ENCODE results near the gene NCS1.

DNA sequence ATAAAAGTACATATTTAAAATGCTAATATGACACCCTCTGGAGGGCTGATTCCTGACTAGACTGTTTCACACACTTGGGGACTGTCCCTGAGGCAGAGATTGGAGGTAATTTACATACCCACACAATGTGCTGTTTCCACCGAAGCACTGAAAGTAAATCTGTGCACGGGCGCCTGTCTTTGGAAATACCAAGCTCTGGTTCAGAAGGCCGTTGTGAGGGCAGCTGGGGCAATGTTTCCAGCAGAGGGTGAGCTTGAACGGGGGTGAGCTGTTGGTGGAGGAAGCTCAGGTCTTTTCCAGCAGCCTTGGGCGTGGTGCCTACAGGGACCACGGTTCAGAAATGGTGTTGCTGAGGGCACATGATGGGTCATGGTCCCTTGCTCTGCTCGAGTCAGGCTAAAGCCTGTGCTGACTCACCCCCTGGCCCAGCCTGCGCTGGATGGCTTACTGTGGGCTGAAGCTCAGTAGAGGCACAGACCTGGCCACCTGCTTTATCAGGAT, 67.6 kb downstream of the NCS1 start:
- TF ChIP-seq, protein P1, sequence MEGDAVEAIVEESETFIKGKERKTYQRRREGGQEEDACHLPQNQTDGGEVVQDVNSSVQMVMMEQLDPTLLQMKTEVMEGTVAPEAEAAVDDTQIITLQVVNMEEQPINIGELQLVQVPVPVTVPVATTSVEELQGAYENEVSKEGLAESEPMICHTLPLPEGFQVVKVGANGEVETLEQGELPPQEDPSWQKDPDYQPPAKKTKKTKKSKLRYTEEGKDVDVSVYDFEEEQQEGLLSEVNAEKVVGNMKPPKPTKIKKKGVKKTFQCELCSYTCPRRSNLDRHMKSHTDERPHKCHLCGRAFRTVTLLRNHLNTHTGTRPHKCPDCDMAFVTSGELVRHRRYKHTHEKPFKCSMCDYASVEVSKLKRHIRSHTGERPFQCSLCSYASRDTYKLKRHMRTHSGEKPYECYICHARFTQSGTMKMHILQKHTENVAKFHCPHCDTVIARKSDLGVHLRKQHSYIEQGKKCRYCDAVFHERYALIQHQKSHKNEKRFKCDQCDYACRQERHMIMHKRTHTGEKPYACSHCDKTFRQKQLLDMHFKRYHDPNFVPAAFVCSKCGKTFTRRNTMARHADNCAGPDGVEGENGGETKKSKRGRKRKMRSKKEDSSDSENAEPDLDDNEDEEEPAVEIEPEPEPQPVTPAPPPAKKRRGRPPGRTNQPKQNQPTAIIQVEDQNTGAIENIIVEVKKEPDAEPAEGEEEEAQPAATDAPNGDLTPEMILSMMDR (IDR thresholded peaks at IDR 0.05), result no peak
- TF ChIP-seq EP300 (IDR thresholded peaks at IDR 0.05) (no peak), POLR2A (IDR thresholded peaks at IDR 0.05; ENCODE audit: low read depth) (no peak)

Measured in esophagus muscularis mucosa (tissue), 4 donors.